Activated naive CD8-positive, alpha-beta T cell treated with anti-CD3 and anti-CD28 coated beads for 36 hours (primary cell): ENCODE results near the gene STEAP1B. TPM values are rescaled to one million over a fixed set of nuclear protein-coding genes. Genes with fewer than 3 reads are reported as not detected.

ENCODE experiments used
- DNase-seq: peaks from one replicate; pipeline ENCODE4 v3.0.0; 2021
- H3K27ac Mint-ChIP-seq: one replicate; pipeline ENCODE4 v1.8.0; 2022; ENCODE audit warnings: mild to moderate bottlenecking, moderate library complexity, mixed read lengths
- H3K27me3 Mint-ChIP-seq: one replicate; pipeline ENCODE4 v1.8.0; 2022; ENCODE audit warnings: mild to moderate bottlenecking, mixed read lengths
- H3K36me3 Mint-ChIP-seq: one replicate; pipeline ENCODE4 v1.8.0; 2021; ENCODE audit warnings: mild to moderate bottlenecking, mixed read lengths
- H3K4me1 Mint-ChIP-seq: one replicate; pipeline ENCODE4 v1.8.0; 2021; ENCODE audit warnings: mixed read lengths
- H3K4me3 Mint-ChIP-seq: one replicate; pipeline ENCODE4 v1.8.0; 2022; ENCODE audit warnings: mild to moderate bottlenecking, moderate library complexity, mixed read lengths
- H3K9me3 Mint-ChIP-seq: one replicate; pipeline ENCODE4 v1.8.0; 2022; ENCODE audit warnings: mixed read lengths
- total RNA-seq, 2 experiments: library from RNA; stranded (reverse); gene quantifications; one replicate each; pipeline ENCODE4 v1.2.3, GENCODE V29; 2021

The STEAP1B gene
- total RNA-seq, 2 experiments from 2014 or later, result 0.18 TPM; not detected in 1

- no peaks in the 10 kb centered on the region for H3K9me3 Mint-ChIP-seq
- no peak overlapping the region for H3K27ac Mint-ChIP-seq
- no peak for DNase-seq
- no peak overlapping the region for H3K4me3 Mint-ChIP-seq
- H3K4me1 Mint-ChIP-seq, result peaks cover 4% of the 10 kb centered on the region
- H3K27me3 Mint-ChIP-seq, result no peaks in the 10 kb centered on the region
- H3K36me3 Mint-ChIP-seq, result no peaks in the 10 kb centered on the region
Measured at GRCh38 chr7:22482503-22482902, 17.5 kb downstream of the STEAP1B start.

- Mint-ChIP-seq H3K27ac (no peak overlapping the region), H3K27me3 (no peaks in the 10 kb centered on the region), H3K36me3 (no peaks in the 10 kb centered on the region), H3K4me3 (no peak overlapping the region), H3K4me1 (peaks cover 4% of the 10 kb centered on the region), H3K9me3 (no peaks in the 10 kb centered on the region)
- no peak for DNase-seq
Measured at GRCh38 chr7:22481726-22482125, 18.3 kb downstream of the STEAP1B start.

- H3K27ac Mint-ChIP-seq, result no peak overlapping the region
- DNase-seq, result no peak
- H3K4me1 Mint-ChIP-seq, result peaks cover 4% of the 10 kb centered on the region
- H3K9me3 Mint-ChIP-seq, result no peaks in the 10 kb centered on the region
- H3K4me3 Mint-ChIP-seq, result no peak overlapping the region
- H3K27me3 Mint-ChIP-seq, result no peaks in the 10 kb centered on the region
- no peaks in the 10 kb centered on the region for H3K36me3 Mint-ChIP-seq
Measured at GRCh38 chr7:22480523-22481075, 19.4 kb downstream of the STEAP1B start.

GRCh38 chr7:22477876-22478450 lies 22.0 kb downstream of the STEAP1B start:
- H3K36me3 Mint-ChIP-seq, result no peaks in the 10 kb centered on the region
- peaks cover 4% of the 10 kb centered on the region for H3K4me1 Mint-ChIP-seq
- no peak overlapping the region for H3K4me3 Mint-ChIP-seq
- H3K27me3 Mint-ChIP-seq, result no peaks in the 10 kb centered on the region
- no peak for DNase-seq
- no peak overlapping the region for H3K27ac Mint-ChIP-seq
- no peaks in the 10 kb centered on the region for H3K9me3 Mint-ChIP-seq

- H3K27me3 Mint-ChIP-seq, result no peaks in the 10 kb centered on the region
- H3K4me3 Mint-ChIP-seq, result no peak overlapping the region
- no peak for DNase-seq
- no peaks in the 10 kb centered on the region for H3K9me3 Mint-ChIP-seq
- peaks cover 4% of the 10 kb centered on the region for H3K4me1 Mint-ChIP-seq
- no peak overlapping the region for H3K27ac Mint-ChIP-seq
- H3K36me3 Mint-ChIP-seq, result no peaks in the 10 kb centered on the region
Measured at GRCh38 chr7:22477262-22477661, 22.7 kb downstream of the STEAP1B start.

GRCh38 chr7:22476824-22477223 lies 23.2 kb downstream of the STEAP1B start:
- H3K4me3 Mint-ChIP-seq, result no peak overlapping the region
- H3K36me3 Mint-ChIP-seq, result no peaks in the 10 kb centered on the region
- no peaks in the 10 kb centered on the region for H3K9me3 Mint-ChIP-seq
- no peak for DNase-seq
- H3K27me3 Mint-ChIP-seq, result no peaks in the 10 kb centered on the region
- peaks cover 2% of the 10 kb centered on the region for H3K4me1 Mint-ChIP-seq
- no peak overlapping the region for H3K27ac Mint-ChIP-seq

GRCh38 chr7:22474645-22475044 lies 25.3 kb downstream of the STEAP1B start:
- no peak for DNase-seq
- H3K4me1 Mint-ChIP-seq, result no peaks in the 10 kb centered on the region
- H3K27ac Mint-ChIP-seq, result no peak overlapping the region
- no peaks in the 10 kb centered on the region for H3K27me3 Mint-ChIP-seq
- H3K4me3 Mint-ChIP-seq, result no peak overlapping the region
- no peaks in the 10 kb centered on the region for H3K36me3 Mint-ChIP-seq
- no peaks in the 10 kb centered on the region for H3K9me3 Mint-ChIP-seq

GRCh38 chr7:22470981-22471380 lies 29.0 kb downstream of the STEAP1B start:
- DNase-seq, result no peak
- Mint-ChIP-seq H3K4me3 (no peak overlapping the region), H3K9me3 (no peaks in the 10 kb centered on the region), H3K27ac (no peak overlapping the region), H3K4me1 (no peaks in the 10 kb centered on the region), H3K36me3 (no peaks in the 10 kb centered on the region), H3K27me3 (peaks cover 3% of the 10 kb centered on the region)

GRCh38 chr7:22469371-22470143 lies 30.4 kb downstream of the STEAP1B start:
- H3K4me1 Mint-ChIP-seq, result no peaks in the 10 kb centered on the region
- no peak overlapping the region for H3K27ac Mint-ChIP-seq
- no peaks in the 10 kb centered on the region for H3K9me3 Mint-ChIP-seq
- no peak for DNase-seq
- no peak overlapping the region for H3K4me3 Mint-ChIP-seq
- peaks cover 3% of the 10 kb centered on the region for H3K27me3 Mint-ChIP-seq
- no peaks in the 10 kb centered on the region for H3K36me3 Mint-ChIP-seq

- no peak for DNase-seq
- Mint-ChIP-seq H3K27ac (no peak overlapping the region), H3K27me3 (peaks cover 3% of the 10 kb centered on the region), H3K36me3 (no peaks in the 10 kb centered on the region), H3K9me3 (no peaks in the 10 kb centered on the region), H3K4me3 (no peak overlapping the region), H3K4me1 (no peaks in the 10 kb centered on the region)
Measured at GRCh38 chr7:22468609-22469008, 31.4 kb downstream of the STEAP1B start.

- H3K4me1 Mint-ChIP-seq, result no peaks in the 10 kb centered on the region
- no peak for DNase-seq
- no peak overlapping the region for H3K27ac Mint-ChIP-seq
- peaks cover 3% of the 10 kb centered on the region for H3K27me3 Mint-ChIP-seq
- H3K36me3 Mint-ChIP-seq, result no peaks in the 10 kb centered on the region
- H3K4me3 Mint-ChIP-seq, result no peak overlapping the region
- no peaks in the 10 kb centered on the region for H3K9me3 Mint-ChIP-seq
Measured at GRCh38 chr7:22464299-22464698, 35.7 kb downstream of the STEAP1B start.

- no peak for DNase-seq
- Mint-ChIP-seq H3K36me3 (no peaks in the 10 kb centered on the region), H3K27ac (no peak overlapping the region), H3K4me3 (no peak overlapping the region), H3K9me3 (no peaks in the 10 kb centered on the region), H3K27me3 (peaks cover 1% of the 10 kb centered on the region), H3K4me1 (no peaks in the 10 kb centered on the region)
Measured at GRCh38 chr7:22460363-22460988, 39.5 kb downstream of the STEAP1B start.

GRCh38 chr7:22457471-22457870 lies 42.5 kb downstream of the STEAP1B start:
- no peak overlapping the region for H3K4me3 Mint-ChIP-seq
- H3K4me1 Mint-ChIP-seq, result peaks cover 2% of the 10 kb centered on the region

GRCh38 chr7:22454446-22454845 lies 45.5 kb downstream of the STEAP1B start:
- no peak for DNase-seq

More at GRCh38 chr7:22457471-22457870, 42.5 kb downstream of the STEAP1B start:
- H3K27ac Mint-ChIP-seq, result no peak overlapping the region
- DNase-seq, result no peak
- H3K36me3 Mint-ChIP-seq, result no peaks in the 10 kb centered on the region
- peaks cover 28% of the 10 kb centered on the region for H3K27me3 Mint-ChIP-seq
- H3K9me3 Mint-ChIP-seq, result no peaks in the 10 kb centered on the region

GRCh38 chr7:22452960-22453558 lies 46.9 kb downstream of the STEAP1B start:
- H3K27me3 Mint-ChIP-seq, result peaks cover 49% of the 10 kb centered on the region
- peaks cover 7% of the 10 kb centered on the region for H3K4me1 Mint-ChIP-seq
- DNase-seq, result no peak
- no peaks in the 10 kb centered on the region for H3K9me3 Mint-ChIP-seq
- no peaks in the 10 kb centered on the region for H3K36me3 Mint-ChIP-seq
- H3K4me3 Mint-ChIP-seq, result no peak overlapping the region
- no peak overlapping the region for H3K27ac Mint-ChIP-seq

More at GRCh38 chr7:22454446-22454845, 45.5 kb downstream of the STEAP1B start:
- peaks cover 49% of the 10 kb centered on the region for H3K27me3 Mint-ChIP-seq
- H3K27ac Mint-ChIP-seq, result no peak overlapping the region
- no peaks in the 10 kb centered on the region for H3K36me3 Mint-ChIP-seq
- H3K4me1 Mint-ChIP-seq, result peaks cover 7% of the 10 kb centered on the region
- no peaks in the 10 kb centered on the region for H3K9me3 Mint-ChIP-seq
- H3K4me3 Mint-ChIP-seq, result no peak overlapping the region
